Muscle layer of duodenum (tissue), 2 donors: Measurements from ENCODE around the gene PTPRK.
A peak's percentile ranks its signal among the peaks of the same experiment; 100 is the strongest.

ENCODE experiments used
- H3K27ac ChIP-seq: one replicate; pipeline ENCODE4 v1.7.0; 2013; ENCODE audit warnings: mild to moderate bottlenecking, low read length
- H3K27me3 ChIP-seq: one replicate; pipeline ENCODE4 v1.7.0; 2013; ENCODE audit warnings: low read depth, mild to moderate bottlenecking, control low read depth, low read length
- H3K36me3 ChIP-seq, 2 donors: one replicate each; pipeline ENCODE4 v1.7.0; 2013; ENCODE audit warnings: low read length in 2 of 2, control low read depth in 1 of 2, mild to moderate bottlenecking in 1 of 2; ENCODE audit not compliant: insufficient read depth in 2 of 2, control insufficient read depth in 1 of 2
- H3K4me1 ChIP-seq, 2 donors: one replicate each; pipeline ENCODE4 v1.7.0; 2013; ENCODE audit warnings: low read length in 2 of 2, mild to moderate bottlenecking in 2 of 2, control low read depth in 1 of 2, moderate library complexity in 1 of 2; ENCODE audit not compliant: insufficient read depth in 2 of 2, control insufficient read depth in 1 of 2
- H3K4me3 ChIP-seq, 2 donors: one replicate each; pipeline ENCODE4 v1.7.0; 2013; ENCODE audit warnings: low read length in 2 of 2, low read depth in 1 of 2, mild to moderate bottlenecking in 1 of 2
- H3K9me3 ChIP-seq, 2 donors: one replicate each; pipeline ENCODE4 v1.7.0; 2013; ENCODE audit warnings: low read length in 2 of 2, control low read depth in 1 of 2, mild to moderate bottlenecking in 1 of 2; ENCODE audit not compliant: control insufficient read depth in 1 of 2
- donor health status: healthy.

PTPRK gene

GRCh38 chr6:128500749-128501600 lies 19.4 kb downstream of the PTPRK start:
- Histone ChIP-seq H3K4me1 (peaks cover 11 to 32% of the 10 kb centered on the region in 2 donors), H3K9me3 (no peaks in the 10 kb centered on the region), H3K27ac (no peak overlapping the region), H3K36me3 (no peaks in the 10 kb centered on the region), H3K4me3 (no peak overlapping the region), H3K27me3 (no peaks in the 10 kb centered on the region)

GRCh38 chr6:128500014-128500413 lies 20.4 kb downstream of the PTPRK start:
- no peaks in the 10 kb centered on the region for H3K36me3 ChIP-seq
- peaks cover 11 to 23% of the 10 kb centered on the region in 2 donors for H3K4me1 ChIP-seq
- no peak overlapping the region for H3K4me3 ChIP-seq
- H3K27ac ChIP-seq: peak overlapping the region; percentile 41
- no peaks in the 10 kb centered on the region for H3K9me3 ChIP-seq
- no peaks in the 10 kb centered on the region for H3K27me3 ChIP-seq

- Histone ChIP-seq H3K27me3 (no peaks in the 10 kb centered on the region), H3K9me3 (no peaks in the 10 kb centered on the region), H3K36me3 (no peaks in the 10 kb centered on the region), H3K4me1 (peaks cover 11 to 16% of the 10 kb centered on the region in 2 donors), H3K4me3 (no peak overlapping the region), H3K27ac (peak overlapping the region; percentile 41)
Measured at GRCh38 chr6:128499079-128499731, 21.2 kb downstream of the PTPRK start.

GRCh38 chr6:128498234-128498633 lies 22.2 kb downstream of the PTPRK start:
- H3K4me1 ChIP-seq: peaks cover 11 to 15% of the 10 kb centered on the region in 2 donors
- no peaks in the 10 kb centered on the region for H3K27me3 ChIP-seq
- no peaks in the 10 kb centered on the region for H3K9me3 ChIP-seq
- H3K27ac ChIP-seq: no peak overlapping the region
- no peak overlapping the region for H3K4me3 ChIP-seq
- H3K36me3 ChIP-seq: no peaks in the 10 kb centered on the region

GRCh38 chr6:128495536-128496333 lies 24.7 kb downstream of the PTPRK start:
- peaks cover 26 to 28% of the 10 kb centered on the region in 2 donors for H3K4me1 ChIP-seq
- H3K27ac ChIP-seq: no peak overlapping the region
- H3K27me3 ChIP-seq: no peaks in the 10 kb centered on the region
- H3K4me3 ChIP-seq: no peak overlapping the region
- H3K9me3 ChIP-seq: no peaks in the 10 kb centered on the region
- H3K36me3 ChIP-seq: peaks cover 0 to 5% of the 10 kb centered on the region in 2 donors

- H3K9me3 ChIP-seq: no peaks in the 10 kb centered on the region
- H3K27me3 ChIP-seq: no peaks in the 10 kb centered on the region
- no peak overlapping the region for H3K4me3 ChIP-seq
- H3K4me1 ChIP-seq: peaks cover 18 to 32% of the 10 kb centered on the region in 2 donors
- no peak overlapping the region for H3K27ac ChIP-seq
- H3K36me3 ChIP-seq: peaks cover 0 to 5% of the 10 kb centered on the region in 2 donors
Measured at GRCh38 chr6:128494440-128494839, 26.0 kb downstream of the PTPRK start.

- no peak overlapping the region for H3K27ac ChIP-seq
- H3K27me3 ChIP-seq: no peaks in the 10 kb centered on the region
- peaks cover 18 to 31% of the 10 kb centered on the region in 2 donors for H3K4me1 ChIP-seq
- H3K9me3 ChIP-seq: no peaks in the 10 kb centered on the region
- no peak overlapping the region for H3K4me3 ChIP-seq
- peaks cover 0 to 5% of the 10 kb centered on the region in 2 donors for H3K36me3 ChIP-seq
Measured at GRCh38 chr6:128493877-128494276, 26.5 kb downstream of the PTPRK start.

GRCh38 chr6:128492386-128492785 lies 28.0 kb downstream of the PTPRK start:
- peak overlapping the region; percentile 58 to 66 for H3K4me3 ChIP-seq

GRCh38 chr6:128491610-128492206 lies 28.7 kb downstream of the PTPRK start:
- Histone ChIP-seq H3K4me1 (peaks cover 18 to 24% of the 10 kb centered on the region in 2 donors), H3K4me3 (peak overlapping the region; percentile 58 to 66), H3K27me3 (no peaks in the 10 kb centered on the region)

More at GRCh38 chr6:128492386-128492785, 28.0 kb downstream of the PTPRK start:
- peaks cover 0 to 5% of the 10 kb centered on the region in 2 donors for H3K36me3 ChIP-seq
- H3K27me3 ChIP-seq: no peaks in the 10 kb centered on the region
- H3K27ac ChIP-seq: peak overlapping the region; percentile 92
- peaks cover 18 to 24% of the 10 kb centered on the region in 2 donors for H3K4me1 ChIP-seq
- no peaks in the 10 kb centered on the region for H3K9me3 ChIP-seq

GRCh38 chr6:128491100-128491581 lies 29.3 kb downstream of the PTPRK start:
- peaks cover 18 to 24% of the 10 kb centered on the region in 2 donors for H3K4me1 ChIP-seq
- H3K9me3 ChIP-seq: no peaks in the 10 kb centered on the region
- H3K4me3 ChIP-seq: peak overlapping the region; percentile 58 to 66
- peaks cover 0 to 5% of the 10 kb centered on the region in 2 donors for H3K36me3 ChIP-seq
- H3K27ac ChIP-seq: peak overlapping the region; percentile 92
- no peaks in the 10 kb centered on the region for H3K27me3 ChIP-seq

More at GRCh38 chr6:128491610-128492206, 28.7 kb downstream of the PTPRK start:
- peaks cover 0 to 5% of the 10 kb centered on the region in 2 donors for H3K36me3 ChIP-seq
- peak overlapping the region; percentile 92 for H3K27ac ChIP-seq
- H3K9me3 ChIP-seq: no peaks in the 10 kb centered on the region
